Measurements from ENCODE around the gene OVOL2.
"Not testable (repeated sequence)": the region's sequence is repeated elsewhere in the genome, so short reads cannot be mapped to it uniquely, and the experiment has no call there.

OVOL2 gene

DNA sequence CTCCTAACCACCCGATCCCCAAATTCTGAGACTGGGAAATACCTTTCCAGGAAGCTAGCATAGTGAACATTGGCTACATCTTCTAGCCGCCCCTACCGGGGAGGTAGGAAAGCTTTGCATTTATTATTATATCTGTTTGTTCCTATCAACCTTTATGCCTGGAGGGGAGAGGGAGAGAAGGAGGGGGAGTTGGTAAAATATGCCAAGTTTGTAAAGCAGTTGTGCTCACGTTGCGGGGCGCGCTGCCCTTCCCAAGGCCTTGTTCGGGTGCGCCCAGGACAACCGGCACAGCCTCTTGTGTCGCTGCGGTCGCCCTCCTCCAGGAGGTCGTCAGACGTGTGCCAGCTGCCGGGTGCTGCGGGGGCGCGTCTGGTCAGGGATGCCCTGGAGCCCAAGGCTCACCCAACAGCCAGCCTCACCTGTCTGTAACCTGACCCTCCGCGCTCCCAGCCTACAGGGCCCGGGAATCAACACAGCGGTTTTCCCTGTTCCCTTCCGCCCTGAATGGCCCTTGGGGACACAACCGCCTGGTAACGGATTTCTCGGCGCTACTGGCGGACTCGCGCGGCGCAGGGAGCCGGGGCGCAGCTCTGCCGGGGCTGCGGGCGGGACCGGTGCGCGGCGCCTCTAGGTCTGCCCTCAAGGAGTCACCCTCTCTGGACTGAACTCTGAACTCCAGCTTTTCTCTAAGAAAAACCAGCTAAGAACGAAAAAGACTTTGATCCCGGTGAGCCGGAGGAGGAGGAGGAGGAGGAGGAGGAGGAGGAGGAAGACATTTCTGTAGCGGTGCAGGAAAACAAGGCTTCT, 1.1 kb upstream of the OVOL2 start:
- no peak for DNase-seq (ENCODE audit: insufficient read length, low spot score)
- no peak for FAIRE-seq

- no peak for DNase-seq (ENCODE audit: insufficient read length, low spot score)
- FAIRE-seq = no peak
Observed at GRCh38 chr20:18057994-18058349, 256 bp upstream of the OVOL2 start.

GRCh38 chr20:18056174-18057100, 1.3 kb downstream of the OVOL2 start:
- FAIRE-seq (no peak), DNase-seq (ENCODE audit: insufficient read length, low spot score) (no peak)

DNA sequence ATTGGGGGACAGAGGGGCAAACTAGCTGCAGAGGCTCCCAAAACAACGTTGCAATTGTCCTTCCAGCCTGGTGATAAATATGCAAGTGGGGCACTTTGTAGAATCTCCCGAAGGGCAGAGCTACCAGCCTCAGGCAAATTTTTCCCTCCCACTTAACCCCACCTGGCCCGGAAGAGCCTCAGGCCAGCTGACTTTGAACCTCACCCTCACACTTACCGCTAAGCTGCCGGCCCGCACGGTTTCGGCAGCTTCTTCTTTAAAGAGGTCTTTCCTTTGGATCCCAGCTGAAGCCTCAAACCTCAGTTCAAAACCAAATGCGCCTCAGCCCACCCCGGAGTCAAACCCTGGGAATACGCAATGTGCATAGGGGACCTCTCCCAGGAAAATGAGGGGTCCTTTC, 2.5 kb downstream of the OVOL2 start:
- FAIRE-seq (no peak), DNase-seq (ENCODE audit: insufficient read length, low spot score) (no peak)

- FAIRE-seq (no peak), DNase-seq (ENCODE audit: insufficient read length, low spot score) (no peak)
Observed at GRCh38 chr20:18052856-18053255, 4.9 kb downstream of the OVOL2 start.

DNA sequence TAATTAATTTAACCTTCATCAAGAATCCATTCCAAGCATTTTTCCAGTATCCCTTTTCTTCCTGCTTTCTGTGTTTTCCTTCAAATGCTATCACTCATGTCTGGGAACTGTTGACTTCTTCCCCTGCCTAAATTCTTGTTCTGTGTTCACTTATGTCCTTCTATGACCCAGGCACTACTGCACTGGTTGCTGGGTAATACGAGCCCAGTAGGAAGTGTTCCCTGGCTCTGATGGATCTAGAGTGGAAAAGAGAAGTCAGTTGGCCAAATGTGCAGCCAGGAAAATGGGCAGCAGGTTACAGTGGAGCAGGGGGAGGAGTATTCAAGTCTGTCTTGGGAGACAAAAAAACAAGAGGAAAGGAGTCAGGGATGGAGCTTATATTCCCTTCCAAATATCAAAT, 7.1 kb downstream of the OVOL2 start:
- DNase-seq (ENCODE audit: insufficient read length, low spot score) (no peak), FAIRE-seq (no peak)

DNA sequence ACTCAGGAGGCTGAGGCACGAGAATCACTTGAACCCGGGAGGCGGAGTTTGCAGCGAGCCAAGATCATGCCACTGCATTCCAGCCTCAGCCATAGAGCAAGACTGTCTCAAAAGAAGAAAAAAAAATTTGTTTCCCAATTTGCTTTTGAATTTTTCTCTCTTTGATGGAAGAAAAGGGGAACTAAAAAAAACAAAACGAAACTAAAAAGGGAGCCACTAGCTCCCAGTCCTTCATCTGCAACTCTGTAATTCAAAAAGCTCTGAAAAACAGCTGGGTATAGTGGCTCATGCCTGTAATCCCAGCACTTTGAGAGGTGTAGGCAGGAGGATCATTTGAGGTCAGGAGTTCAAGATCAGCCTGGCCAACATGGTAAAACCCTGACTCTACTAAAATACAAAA, 9.5 kb downstream of the OVOL2 start:
- FAIRE-seq (no peak), DNase-seq (ENCODE audit: insufficient read length, low spot score) (no peak)

GRCh38 chr20:18046535-18046934, 11.2 kb downstream of the OVOL2 start:
- DNase-seq (ENCODE audit: insufficient read length, low spot score) = no peak
- no peak for FAIRE-seq

- no peak for DNase-seq (ENCODE audit: insufficient read length, low spot score)
- no peak for FAIRE-seq
Observed at GRCh38 chr20:18042229-18042628, 15.5 kb downstream of the OVOL2 start.

DNA sequence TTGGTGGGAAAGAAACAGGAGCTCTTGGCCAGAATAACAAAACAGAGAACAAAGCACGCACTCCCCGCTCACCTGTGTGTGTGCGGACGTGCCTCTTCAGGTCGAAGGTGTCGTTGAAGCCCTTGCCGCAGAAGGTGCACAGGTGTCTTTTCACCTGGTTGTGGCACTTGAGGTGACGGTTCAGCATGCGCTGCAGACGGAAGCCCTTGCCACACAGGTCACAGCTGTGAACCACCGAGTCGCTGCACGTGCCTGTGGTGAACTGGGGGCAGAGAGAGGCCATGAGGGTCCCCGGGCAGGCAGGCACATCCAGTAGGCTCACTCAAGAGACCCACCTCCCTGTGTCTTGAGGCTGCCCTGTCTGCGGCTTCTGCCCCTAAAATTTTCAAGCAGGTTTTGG, 16.3 kb downstream of the OVOL2 start:
- DNase-seq (ENCODE audit: insufficient read length, low spot score) = no peak

DNA sequence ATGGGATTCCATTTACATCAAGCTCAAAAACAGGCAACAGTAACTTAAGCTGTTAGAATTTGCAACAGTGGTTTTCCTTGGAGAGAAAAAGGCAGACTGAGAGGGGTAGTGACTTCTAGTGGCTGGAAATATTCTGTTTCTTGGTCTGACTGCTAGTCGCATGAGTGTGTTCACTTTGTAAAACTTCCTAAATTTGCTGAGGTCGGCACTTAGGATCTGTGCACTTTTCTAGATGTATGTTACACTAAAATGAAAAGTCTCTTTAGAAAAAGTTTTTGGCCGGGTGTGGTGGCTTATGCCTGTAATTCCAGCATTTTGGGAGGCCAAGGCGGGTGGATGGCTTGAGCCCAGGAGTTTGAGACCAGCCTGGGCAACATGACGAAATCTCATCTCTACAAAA, 18.7 kb downstream of the OVOL2 start:
- no peak for FAIRE-seq
- no peak for DNase-seq (ENCODE audit: insufficient read length, low spot score)

More for the DNA sequence above, 16.3 kb downstream of the OVOL2 start:
- no peak for FAIRE-seq

DNA sequence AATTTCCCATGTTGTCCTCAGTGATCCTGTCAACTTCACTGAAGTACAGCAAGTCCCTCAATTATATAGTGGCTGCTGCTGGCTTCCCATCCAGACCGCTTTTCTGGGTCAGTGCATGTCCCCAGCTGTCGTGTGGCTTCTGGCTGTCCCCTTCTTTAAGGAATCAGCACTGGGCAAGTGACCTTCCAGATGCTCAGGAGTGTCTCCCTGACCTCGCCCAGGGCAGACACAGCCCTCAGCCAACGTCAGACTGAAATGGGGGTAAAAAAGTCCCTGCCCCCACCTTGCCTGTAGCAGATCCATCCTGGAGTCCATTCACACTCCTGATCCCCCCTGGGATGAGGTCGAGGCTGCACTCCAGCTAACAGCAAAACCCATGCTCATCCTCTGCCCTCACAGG, 23.7 kb downstream of the OVOL2 start:
- DNase-seq (ENCODE audit: insufficient read length, low spot score) = no peak
- no peak for FAIRE-seq

GRCh38 chr20:18032977-18033892, 24.5 kb downstream of the OVOL2 start:
- FAIRE-seq = no peak

DNA sequence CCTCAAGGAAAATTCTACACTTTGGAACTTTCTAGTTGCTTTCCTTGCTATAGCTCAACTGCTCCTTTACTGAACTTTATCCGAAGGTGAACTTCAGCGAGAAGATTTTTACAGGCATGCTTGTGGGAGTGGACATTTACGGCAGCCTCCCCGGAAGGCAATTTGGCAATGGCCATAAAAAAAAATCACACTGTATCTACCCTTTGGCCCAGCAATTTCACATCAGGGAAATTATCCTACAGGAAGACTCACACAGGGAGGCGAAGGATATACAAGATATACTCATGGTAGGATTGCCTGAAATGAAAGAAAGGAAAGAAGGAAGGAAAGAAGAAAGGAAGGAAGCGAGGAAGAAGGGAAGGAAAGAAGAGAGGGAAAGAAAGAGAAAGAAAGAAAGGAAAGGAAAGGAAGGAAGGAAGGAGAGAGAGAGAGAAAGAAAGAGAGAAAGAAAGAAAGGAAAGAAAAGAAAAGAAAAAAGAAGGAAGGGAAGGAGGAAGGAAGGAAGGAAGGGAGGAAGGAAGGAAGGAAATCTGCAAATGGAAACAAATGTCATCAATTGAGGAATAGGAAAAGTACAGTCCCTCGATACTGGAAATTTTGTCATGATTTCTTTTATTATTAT, 25.7 kb downstream of the OVOL2 start:
- DNase-seq (ENCODE audit: insufficient read length, low spot score) = no peak

More at GRCh38 chr20:18032977-18033892, 24.5 kb downstream of the OVOL2 start:
- no peak for DNase-seq (ENCODE audit: insufficient read length, low spot score)

DNA sequence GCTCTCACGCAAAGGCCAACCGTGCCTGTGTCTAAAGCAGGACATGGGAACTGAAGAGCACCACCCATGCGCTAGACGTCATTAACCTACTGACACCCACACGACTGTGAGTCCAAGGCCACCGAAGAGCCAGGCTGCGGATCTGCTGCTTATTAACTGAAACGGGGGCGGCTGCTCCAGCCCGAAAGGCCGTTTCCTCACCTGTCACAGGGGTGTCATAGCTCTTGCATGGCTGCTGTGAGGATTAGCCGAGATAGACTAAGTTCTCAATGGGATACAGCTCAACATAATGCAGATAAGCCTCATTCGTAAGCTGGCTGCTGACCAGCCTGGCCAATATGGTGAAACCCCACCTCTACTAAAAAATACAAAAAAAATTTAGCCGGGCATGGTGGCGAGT, 26.7 kb downstream of the OVOL2 start:
- no peak for FAIRE-seq

More for the DNA sequence above, 25.7 kb downstream of the OVOL2 start:
- FAIRE-seq = no peak

GRCh38 chr20:18030020-18030419, 27.7 kb downstream of the OVOL2 start:
- FAIRE-seq = no peak
- DNase-seq (ENCODE audit: insufficient read length, low spot score) = no peak

More for the DNA sequence above, 26.7 kb downstream of the OVOL2 start:
- DNase-seq (ENCODE audit: insufficient read length, low spot score) = no peak

DNA sequence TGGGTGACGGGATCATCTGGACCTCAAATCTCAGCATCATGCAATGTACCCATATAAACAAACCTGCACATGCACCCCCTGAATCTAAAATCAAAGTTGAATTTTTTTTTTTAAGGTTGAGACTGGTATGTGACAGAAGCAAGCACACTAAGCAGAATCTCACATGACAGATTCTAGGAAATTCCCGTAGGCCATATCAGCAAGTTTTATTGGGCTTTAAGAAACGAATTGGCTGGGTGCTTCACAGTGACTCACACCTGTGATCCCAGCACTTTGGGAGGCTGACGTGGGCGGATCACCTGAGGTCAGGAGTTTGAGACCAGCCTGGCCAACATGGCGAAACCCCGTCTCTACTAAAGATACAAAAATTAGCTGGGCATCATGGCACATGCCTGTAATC, 30.7 kb downstream of the OVOL2 start:
- DNase-seq (ENCODE audit: insufficient read length, low spot score); FAIRE-seq: not testable (repeated sequence)

DNA sequence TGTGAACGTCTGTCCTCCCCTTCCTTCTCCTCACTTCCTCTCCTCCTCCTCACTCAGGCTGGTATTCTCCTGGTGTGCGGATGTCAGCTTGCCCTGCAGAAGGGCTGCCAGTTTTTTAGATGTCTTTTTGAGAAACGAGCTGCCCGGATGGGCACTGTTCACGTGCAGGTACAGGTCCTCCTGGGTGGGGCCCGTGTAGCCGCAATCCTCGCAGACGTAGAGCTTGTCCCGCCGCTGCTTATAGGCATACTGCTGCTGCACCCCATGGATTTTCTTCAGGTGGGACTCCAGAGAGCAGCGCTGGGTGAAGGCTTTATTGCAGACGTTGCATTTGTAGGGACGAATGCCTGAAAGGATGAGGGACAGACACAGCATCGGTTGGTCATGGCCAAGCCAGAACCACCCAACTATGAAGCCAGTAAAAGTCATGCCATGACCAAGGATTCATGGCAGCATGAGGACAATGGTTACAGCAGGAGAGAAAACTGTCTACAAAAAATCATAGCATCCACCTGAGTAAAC, 33.0 kb downstream of the OVOL2 start:
- FAIRE-seq = no peak

GRCh38 chr20:18020931-18021330, 36.8 kb downstream of the OVOL2 start:
- FAIRE-seq (no peak), DNase-seq (ENCODE audit: insufficient read length, low spot score) (no peak)

More for the DNA sequence above, 33.0 kb downstream of the OVOL2 start:
- no peak for DNase-seq (ENCODE audit: insufficient read length, low spot score)

DNA sequence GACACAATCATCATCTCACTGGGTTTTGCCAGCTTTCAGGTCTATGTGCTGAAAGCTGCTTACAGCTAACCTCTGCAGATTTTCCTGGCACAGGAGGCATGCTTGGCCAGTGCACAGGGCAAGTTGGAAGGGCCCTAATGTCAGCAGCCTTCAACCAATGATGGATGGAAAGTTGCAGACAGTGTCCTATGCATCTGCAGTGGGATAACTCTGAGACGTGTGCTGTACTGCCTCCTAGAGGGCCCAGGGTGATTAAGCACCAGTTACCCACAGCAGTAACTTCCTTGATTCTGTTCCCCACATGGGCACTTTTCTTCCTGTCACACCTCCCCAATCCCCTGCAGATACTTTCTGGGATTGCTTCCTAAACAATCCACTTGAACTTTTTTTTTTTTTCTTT, 38.6 kb downstream of the OVOL2 start:
- DNase-seq (ENCODE audit: insufficient read length, low spot score) = no peak
- FAIRE-seq = no peak
